ENCODE data around the gene ASAP2.
A peak's percentile ranks its signal among the peaks of the same experiment; 100 is the strongest.

The ASAP2 gene
- long read RNA-seq: 0 reads

DNA sequence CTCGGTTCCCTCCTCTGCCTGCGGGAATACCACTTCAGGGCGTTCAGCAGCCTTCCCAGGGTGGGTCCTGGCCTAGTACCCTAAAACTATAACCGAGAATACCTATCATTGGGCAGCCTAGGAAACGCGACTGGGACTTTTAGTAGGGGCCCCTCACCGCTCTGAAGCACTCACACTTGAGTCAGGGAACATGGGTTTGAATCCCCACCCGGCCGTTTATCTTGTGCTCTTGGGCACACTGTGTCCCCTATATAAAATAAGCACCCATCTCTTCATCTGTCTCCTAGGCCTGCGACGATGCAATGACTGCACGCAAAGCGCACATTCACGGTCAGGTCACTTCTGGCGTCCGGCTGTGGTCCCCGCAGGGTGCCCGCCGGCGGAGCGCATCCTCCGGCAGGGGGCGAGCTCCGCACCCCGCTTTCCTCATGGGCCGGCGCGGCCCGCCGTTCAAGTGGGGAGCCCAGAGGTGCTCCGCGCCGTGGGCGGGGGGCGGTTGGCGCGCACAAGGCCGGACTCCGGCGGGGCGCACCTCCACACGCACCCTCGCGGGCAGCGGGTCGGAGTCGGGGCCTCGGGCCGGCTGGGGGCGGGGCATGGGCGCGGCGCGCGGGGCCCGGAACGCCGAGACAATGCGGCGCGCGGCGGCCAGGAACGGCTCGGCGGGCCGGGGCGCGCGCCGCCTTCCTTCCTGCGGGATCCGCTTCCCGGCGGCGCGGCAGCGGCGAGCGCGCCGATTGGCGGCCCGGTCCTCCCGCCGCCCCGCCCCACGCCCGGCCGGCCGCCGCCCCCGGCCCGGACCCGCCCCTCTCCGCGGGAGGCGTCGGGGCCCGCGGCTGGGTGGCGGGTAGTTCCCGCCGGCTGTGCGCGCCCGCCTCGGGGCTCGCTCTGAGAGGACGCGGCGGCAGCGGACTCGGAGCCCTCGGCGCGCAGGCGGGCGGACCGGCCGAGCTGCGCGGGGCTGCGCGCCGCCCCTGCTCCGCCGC is at the start of gene ASAP2:
Gene ASAP2, plus strand, starts transcription at position 850 of the 986 bp plus-strand sequence. CDS start 293 bp downstream, outside the sequence.
- Histone ChIP-seq H3K27ac (replicated peaks) (no peak within 1 kb of the TSS), H3K27me3 (ENCODE audit: insufficient read depth, poor library complexity, severe bottlenecking) (peaks cover 30% of the 10 kb centered on the region), H3K4me3 (replicated peaks; ENCODE audit: insufficient read depth, low read length) (peak within 1 kb of the TSS; percentile 49)
- TF ChIP-seq, protein P1, sequence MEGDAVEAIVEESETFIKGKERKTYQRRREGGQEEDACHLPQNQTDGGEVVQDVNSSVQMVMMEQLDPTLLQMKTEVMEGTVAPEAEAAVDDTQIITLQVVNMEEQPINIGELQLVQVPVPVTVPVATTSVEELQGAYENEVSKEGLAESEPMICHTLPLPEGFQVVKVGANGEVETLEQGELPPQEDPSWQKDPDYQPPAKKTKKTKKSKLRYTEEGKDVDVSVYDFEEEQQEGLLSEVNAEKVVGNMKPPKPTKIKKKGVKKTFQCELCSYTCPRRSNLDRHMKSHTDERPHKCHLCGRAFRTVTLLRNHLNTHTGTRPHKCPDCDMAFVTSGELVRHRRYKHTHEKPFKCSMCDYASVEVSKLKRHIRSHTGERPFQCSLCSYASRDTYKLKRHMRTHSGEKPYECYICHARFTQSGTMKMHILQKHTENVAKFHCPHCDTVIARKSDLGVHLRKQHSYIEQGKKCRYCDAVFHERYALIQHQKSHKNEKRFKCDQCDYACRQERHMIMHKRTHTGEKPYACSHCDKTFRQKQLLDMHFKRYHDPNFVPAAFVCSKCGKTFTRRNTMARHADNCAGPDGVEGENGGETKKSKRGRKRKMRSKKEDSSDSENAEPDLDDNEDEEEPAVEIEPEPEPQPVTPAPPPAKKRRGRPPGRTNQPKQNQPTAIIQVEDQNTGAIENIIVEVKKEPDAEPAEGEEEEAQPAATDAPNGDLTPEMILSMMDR (IDR thresholded peaks at IDR 0.05; ENCODE audit: insufficient read depth, low read length): peak; percentile 34
- no peak for TF ChIP-seq SPI1 (IDR thresholded peaks at IDR 0.05; ENCODE audit: borderline replicate concordance, low read depth)
- DNase-seq (ENCODE audit: low read depth in 1 of 2, low spot score in 1 of 2): peak; percentile 20 to 28

- no peak for DNase-seq (ENCODE audit: low read depth in 1 of 2, low spot score in 1 of 2)
- TF ChIP-seq POLR2AphosphoS5 (IDR thresholded peaks at IDR 0.05; ENCODE audit: low read depth) (no peak), SPI1 (IDR thresholded peaks at IDR 0.05; ENCODE audit: borderline replicate concordance, low read depth) (no peak), GABPA (IDR thresholded peaks at IDR 0.05; ENCODE audit: low read depth) (no peak)
- TF ChIP-seq, protein P2, sequence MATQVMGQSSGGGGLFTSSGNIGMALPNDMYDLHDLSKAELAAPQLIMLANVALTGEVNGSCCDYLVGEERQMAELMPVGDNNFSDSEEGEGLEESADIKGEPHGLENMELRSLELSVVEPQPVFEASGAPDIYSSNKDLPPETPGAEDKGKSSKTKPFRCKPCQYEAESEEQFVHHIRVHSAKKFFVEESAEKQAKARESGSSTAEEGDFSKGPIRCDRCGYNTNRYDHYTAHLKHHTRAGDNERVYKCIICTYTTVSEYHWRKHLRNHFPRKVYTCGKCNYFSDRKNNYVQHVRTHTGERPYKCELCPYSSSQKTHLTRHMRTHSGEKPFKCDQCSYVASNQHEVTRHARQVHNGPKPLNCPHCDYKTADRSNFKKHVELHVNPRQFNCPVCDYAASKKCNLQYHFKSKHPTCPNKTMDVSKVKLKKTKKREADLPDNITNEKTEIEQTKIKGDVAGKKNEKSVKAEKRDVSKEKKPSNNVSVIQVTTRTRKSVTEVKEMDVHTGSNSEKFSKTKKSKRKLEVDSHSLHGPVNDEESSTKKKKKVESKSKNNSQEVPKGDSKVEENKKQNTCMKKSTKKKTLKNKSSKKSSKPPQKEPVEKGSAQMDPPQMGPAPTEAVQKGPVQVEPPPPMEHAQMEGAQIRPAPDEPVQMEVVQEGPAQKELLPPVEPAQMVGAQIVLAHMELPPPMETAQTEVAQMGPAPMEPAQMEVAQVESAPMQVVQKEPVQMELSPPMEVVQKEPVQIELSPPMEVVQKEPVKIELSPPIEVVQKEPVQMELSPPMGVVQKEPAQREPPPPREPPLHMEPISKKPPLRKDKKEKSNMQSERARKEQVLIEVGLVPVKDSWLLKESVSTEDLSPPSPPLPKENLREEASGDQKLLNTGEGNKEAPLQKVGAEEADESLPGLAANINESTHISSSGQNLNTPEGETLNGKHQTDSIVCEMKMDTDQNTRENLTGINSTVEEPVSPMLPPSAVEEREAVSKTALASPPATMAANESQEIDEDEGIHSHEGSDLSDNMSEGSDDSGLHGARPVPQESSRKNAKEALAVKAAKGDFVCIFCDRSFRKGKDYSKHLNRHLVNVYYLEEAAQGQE (IDR thresholded peaks at IDR 0.05; ENCODE audit: insufficient replicate concordance, low read depth): no peak
- TF ChIP-seq, protein P1 (IDR thresholded peaks at IDR 0.05; ENCODE audit: insufficient read depth, low read length): no peak
- Histone ChIP-seq H3K27me3 (ENCODE audit: insufficient read depth, poor library complexity, severe bottlenecking) (no peaks in the 10 kb centered on the region), H3K27ac (replicated peaks) (no peak overlapping the region), H3K4me3 (replicated peaks; ENCODE audit: insufficient read depth, low read length) (no peak overlapping the region)
Measured at GRCh38 chr2:9158786-9159779, 47.5 kb upstream of the ASAP2 start.

- DNase-seq (ENCODE audit: low read depth in 1 of 2, low spot score in 1 of 2): no peak
- no peak overlapping the region for H3K4me3 ChIP-seq (replicated peaks; ENCODE audit: insufficient read depth, low read length)
- H3K27ac ChIP-seq (replicated peaks): no peak overlapping the region
- H3K27me3 ChIP-seq (ENCODE audit: insufficient read depth, poor library complexity, severe bottlenecking): no peaks in the 10 kb centered on the region
- TF ChIP-seq GABPA (IDR thresholded peaks at IDR 0.05; ENCODE audit: low read depth) (no peak), POLR2AphosphoS5 (IDR thresholded peaks at IDR 0.05; ENCODE audit: low read depth) (no peak)
- TF ChIP-seq, protein P2 (IDR thresholded peaks at IDR 0.05; ENCODE audit: insufficient replicate concordance, low read depth): no peak
Measured at GRCh38 chr2:9160732-9161131, 45.9 kb upstream of the ASAP2 start.
